ENCODE results near the gene SIPA1L3.

Gene SIPA1L3

GRCh38 chr19:38210458-38210987 is 303.5 kb downstream of the SIPA1L3 start:
- Mint-ChIP-seq H3K36me3 (ENCODE audit: low read depth) (peaks cover 26% of the 10 kb centered on the region), H3K4me3 (no peak overlapping the region), H3K4me1 (ENCODE audit: low read depth) (peaks cover 28% of the 10 kb centered on the region), H3K27ac (no peak overlapping the region), H3K9me3 (no peaks in the 10 kb centered on the region), H3K27me3 (peaks cover 64% of the 10 kb centered on the region)
- intact Hi-C loops (cut with micrococcal nuclease), result no loop called here

GRCh38 chr19:38211151-38211591 is 304.2 kb downstream of the SIPA1L3 start:
- no peak overlapping the region for H3K4me3 Mint-ChIP-seq
- H3K9me3 Mint-ChIP-seq, result no peaks in the 10 kb centered on the region
- H3K27ac Mint-ChIP-seq, result no peak overlapping the region
- intact Hi-C loops (cut with micrococcal nuclease), result no loop called here
- H3K36me3 Mint-ChIP-seq (ENCODE audit: low read depth), result peaks cover 20% of the 10 kb centered on the region
- peaks cover 28% of the 10 kb centered on the region for H3K4me1 Mint-ChIP-seq (ENCODE audit: low read depth)
- peaks cover 69% of the 10 kb centered on the region for H3K27me3 Mint-ChIP-seq

- intact Hi-C loops (cut with micrococcal nuclease), result no loop called here
- Mint-ChIP-seq H3K9me3 (no peaks in the 10 kb centered on the region), H3K4me3 (no peak overlapping the region), H3K4me1 (ENCODE audit: low read depth) (peaks cover 28% of the 10 kb centered on the region), H3K36me3 (ENCODE audit: low read depth) (peaks cover 14% of the 10 kb centered on the region), H3K27me3 (peaks cover 71% of the 10 kb centered on the region), H3K27ac (no peak overlapping the region)
Measured at GRCh38 chr19:38211766-38212165, 304.8 kb downstream of the SIPA1L3 start.

GRCh38 chr19:38213469-38213868 is 306.5 kb downstream of the SIPA1L3 start:
- no peak overlapping the region for H3K4me3 Mint-ChIP-seq
- H3K27me3 Mint-ChIP-seq, result peaks cover 73% of the 10 kb centered on the region
- peaks cover 28% of the 10 kb centered on the region for H3K4me1 Mint-ChIP-seq (ENCODE audit: low read depth)
- peaks cover 1% of the 10 kb centered on the region for H3K36me3 Mint-ChIP-seq (ENCODE audit: low read depth)
- intact Hi-C loops (cut with micrococcal nuclease), result no loop called here
- H3K27ac Mint-ChIP-seq, result no peak overlapping the region
- no peaks in the 10 kb centered on the region for H3K9me3 Mint-ChIP-seq

GRCh38 chr19:38213911-38214625 is 307.1 kb downstream of the SIPA1L3 start:
- peaks cover 28% of the 10 kb centered on the region for H3K4me1 Mint-ChIP-seq (ENCODE audit: low read depth)
- H3K9me3 Mint-ChIP-seq, result no peaks in the 10 kb centered on the region
- no peaks in the 10 kb centered on the region for H3K36me3 Mint-ChIP-seq (ENCODE audit: low read depth)
- peaks cover 72% of the 10 kb centered on the region for H3K27me3 Mint-ChIP-seq
- H3K27ac Mint-ChIP-seq, result no peak overlapping the region
- intact Hi-C loops (cut with micrococcal nuclease), result no loop called here
- H3K4me3 Mint-ChIP-seq, result no peak overlapping the region

GRCh38 chr19:38216785-38217641 is 310.0 kb downstream of the SIPA1L3 start:
- H3K9me3 Mint-ChIP-seq, result no peaks in the 10 kb centered on the region
- H3K27ac Mint-ChIP-seq, result no peak overlapping the region
- peaks cover 8% of the 10 kb centered on the region for H3K4me1 Mint-ChIP-seq (ENCODE audit: low read depth)
- peaks cover 61% of the 10 kb centered on the region for H3K27me3 Mint-ChIP-seq
- H3K4me3 Mint-ChIP-seq, result no peak overlapping the region
- intact Hi-C loops (cut with micrococcal nuclease), result no loop called here
- no peaks in the 10 kb centered on the region for H3K36me3 Mint-ChIP-seq (ENCODE audit: low read depth)

GRCh38 chr19:38218204-38218603 is 311.2 kb downstream of the SIPA1L3 start:
- no peaks in the 10 kb centered on the region for H3K36me3 Mint-ChIP-seq (ENCODE audit: low read depth)
- peaks cover 8% of the 10 kb centered on the region for H3K4me1 Mint-ChIP-seq (ENCODE audit: low read depth)
- intact Hi-C loops (cut with micrococcal nuclease), result no loop called here
- no peaks in the 10 kb centered on the region for H3K9me3 Mint-ChIP-seq
- H3K4me3 Mint-ChIP-seq, result no peak overlapping the region
- H3K27me3 Mint-ChIP-seq, result peaks cover 61% of the 10 kb centered on the region
- no peak overlapping the region for H3K27ac Mint-ChIP-seq

- H3K27ac Mint-ChIP-seq, result no peak overlapping the region
- no peaks in the 10 kb centered on the region for H3K9me3 Mint-ChIP-seq
- H3K27me3 Mint-ChIP-seq, result peaks cover 61% of the 10 kb centered on the region
- peaks cover 3% of the 10 kb centered on the region for H3K4me1 Mint-ChIP-seq (ENCODE audit: low read depth)
- H3K36me3 Mint-ChIP-seq (ENCODE audit: low read depth), result no peaks in the 10 kb centered on the region
- intact Hi-C loops (cut with micrococcal nuclease), result no loop called here
- no peak overlapping the region for H3K4me3 Mint-ChIP-seq
Measured at GRCh38 chr19:38219221-38219620, 312.2 kb downstream of the SIPA1L3 start.

GRCh38 chr19:38221421-38221820 is 314.4 kb downstream of the SIPA1L3 start:
- Mint-ChIP-seq H3K27ac (no peak overlapping the region), H3K9me3 (no peaks in the 10 kb centered on the region), H3K4me1 (ENCODE audit: low read depth) (peaks cover 7% of the 10 kb centered on the region), H3K27me3 (peaks cover 68% of the 10 kb centered on the region), H3K4me3 (no peak overlapping the region), H3K36me3 (ENCODE audit: low read depth) (no peaks in the 10 kb centered on the region)
- intact Hi-C loops (cut with micrococcal nuclease), result loop anchor here (10.0 kb wide), 1 partner anchor 317 kb away; the partner anchor contains the start of genes SIPA1L3 and WDR87

GRCh38 chr19:38221919-38222830 is 315.2 kb downstream of the SIPA1L3 start:
- H3K9me3 Mint-ChIP-seq, result no peaks in the 10 kb centered on the region
- H3K36me3 Mint-ChIP-seq (ENCODE audit: low read depth), result no peaks in the 10 kb centered on the region
- peaks cover 74% of the 10 kb centered on the region for H3K27me3 Mint-ChIP-seq
- intact Hi-C loops (cut with micrococcal nuclease), result loop anchor here (10.0 kb wide), 1 partner anchor 317 kb away; the partner anchor contains the start of genes SIPA1L3 and WDR87
- H3K4me1 Mint-ChIP-seq (ENCODE audit: low read depth), result peaks cover 10% of the 10 kb centered on the region
- H3K27ac Mint-ChIP-seq, result no peak overlapping the region
- no peak overlapping the region for H3K4me3 Mint-ChIP-seq

GRCh38 chr19:38223119-38223523 is 316.1 kb downstream of the SIPA1L3 start:
- Mint-ChIP-seq H3K9me3 (no peaks in the 10 kb centered on the region), H3K36me3 (ENCODE audit: low read depth) (no peaks in the 10 kb centered on the region), H3K4me3 (no peak overlapping the region), H3K27me3 (peaks cover 81% of the 10 kb centered on the region), H3K4me1 (ENCODE audit: low read depth) (peaks cover 10% of the 10 kb centered on the region), H3K27ac (no peak overlapping the region)
- intact Hi-C loops (cut with micrococcal nuclease), result loop anchor here (10.0 kb wide), 1 partner anchor 318 kb away; the partner anchor contains the start of genes SIPA1L3 and WDR87

GRCh38 chr19:38223617-38224013 is 316.6 kb downstream of the SIPA1L3 start:
- H3K36me3 Mint-ChIP-seq (ENCODE audit: low read depth), result no peaks in the 10 kb centered on the region
- intact Hi-C loops (cut with micrococcal nuclease), result loop anchor here (10.0 kb wide), 1 partner anchor 319 kb away; the partner anchor contains the start of genes SIPA1L3 and WDR87
- H3K4me3 Mint-ChIP-seq, result peak overlapping the region; percentile 64
- no peaks in the 10 kb centered on the region for H3K9me3 Mint-ChIP-seq
- H3K4me1 Mint-ChIP-seq (ENCODE audit: low read depth), result peaks cover 12% of the 10 kb centered on the region
- H3K27me3 Mint-ChIP-seq, result peaks cover 79% of the 10 kb centered on the region
- no peak overlapping the region for H3K27ac Mint-ChIP-seq

All from dendritic cell treated with granulocyte-macrophage colony-stimulating factor and Interleukin-4, amounts not matched to agents 40 ng/mL and 50 ng/mL, for 4 days (primary cell).